SKM-1 (cell line): ENCODE results near the gene EFR3B.

Source experiments
- DNase-seq: peaks from one replicate; lab custom pipeline; 2025; ENCODE audit not compliant: unreplicated experiment; lab: John Stamatoyannopoulos, UW

The EFR3B gene

GRCh38 chr2:25032901-25033300, 9.0 kb upstream of the EFR3B start:
- DNase-seq = no peak

GRCh38 chr2:25034081-25034480, 7.8 kb upstream of the EFR3B start:
- no peak for DNase-seq

- no peak for DNase-seq
These were observed 6.2 kb upstream of the EFR3B start for GRCh38 chr2:25035537-25036220.

- DNase-seq = no peak
These were observed 5.7 kb upstream of the EFR3B start for GRCh38 chr2:25036221-25036559.

GRCh38 chr2:25039126-25039525, 2.8 kb upstream of the EFR3B start:
- DNase-seq = no peak

GRCh38 chr2:25041307-25041927, 459 bp upstream of the EFR3B start:
- no peak for DNase-seq

- no peak for DNase-seq
These were observed 705 bp downstream of the EFR3B start for GRCh38 chr2:25042321-25043240.

- DNase-seq = no peak
These were observed 1.5 kb downstream of the EFR3B start for GRCh38 chr2:25043241-25043867.

GRCh38 chr2:25044011-25044410, 2.1 kb downstream of the EFR3B start:
- DNase-seq = no peak

GRCh38 chr2:25044990-25045389, 3.1 kb downstream of the EFR3B start:
- DNase-seq = no peak

GRCh38 chr2:25049422-25049821, 7.5 kb downstream of the EFR3B start:
- no peak for DNase-seq

- DNase-seq = no peak
These were observed 8.3 kb downstream of the EFR3B start for GRCh38 chr2:25050128-25050527.

- no peak for DNase-seq
These were observed 11.2 kb downstream of the EFR3B start for GRCh38 chr2:25053041-25053440.

GRCh38 chr2:25054720-25055119, 12.8 kb downstream of the EFR3B start:
- DNase-seq = no peak

- DNase-seq = no peak
These were observed 13.6 kb downstream of the EFR3B start for GRCh38 chr2:25055376-25055920.

GRCh38 chr2:25056098-25056821, 14.4 kb downstream of the EFR3B start:
- no peak for DNase-seq

- DNase-seq = no peak
These were observed 20.6 kb downstream of the EFR3B start for GRCh38 chr2:25062511-25062917.

- DNase-seq = no peak
These were observed 22.2 kb downstream of the EFR3B start for GRCh38 chr2:25063876-25064660.

GRCh38 chr2:25065768-25066167, 23.9 kb downstream of the EFR3B start:
- DNase-seq = no peak

GRCh38 chr2:25066455-25066854, 24.6 kb downstream of the EFR3B start:
- DNase-seq = no peak
